H1 (cell line): ENCODE measurements around the gene CEP41. TPM values are rescaled to one million over a fixed set of nuclear protein-coding genes. Genes with fewer than 3 reads are reported as not detected.

ENCODE experiments used
- CTCF ChIA-PET: fragments of 300-600 bp; sonication (Branson Sonifier 250); formaldehyde crosslinking; loops from one replicate; lab custom pipeline; 2021; ENCODE audit not compliant: partially characterized antibody; lab: Charles Lee
- POLR2A ChIA-PET: fragments of 300-600 bp; sonication (Branson Sonifier 250); formaldehyde crosslinking; loops from one replicate; lab custom pipeline; 2021; ENCODE audit warnings: inconsistent platforms; ENCODE audit not compliant: partially characterized antibody; lab: Charles Lee
- DNase-seq, 2 experiments: peaks; one replicate each; pipeline versions ENCODE4 v3.0.0 to v3.0.0-alpha.2; 2010 to 2022; ENCODE audit warnings: low spot score in 2 of 2, low read depth in 1 of 2, mixed read lengths in 1 of 2
- FAIRE-seq: peaks from 2 replicates; lab custom pipeline; 2011; peaks lifted over from hg19 to GRCh38; lab: Jason Lieb, UNC
- H2AFZ ChIP-seq: 2 replicates; pipeline ENCODE4 v1.8.1; 2012; ENCODE audit warnings: low read length, inconsistent platforms
- H2AK5ac ChIP-seq: 2 replicates; pipeline ENCODE4 v1.6.1; 2013; ENCODE audit warnings: low read depth, low read length
- H2BK120ac ChIP-seq: replicated peaks from 2 replicates; pipeline ENCODE3; 2013; ENCODE audit warnings: low read depth, low read length, inconsistent platforms
- H2BK12ac ChIP-seq: 2 replicates; pipeline ENCODE4 v1.6.1; 2013; ENCODE audit warnings: low read depth, low read length
- H2BK15ac ChIP-seq: 2 replicates; pipeline ENCODE4 v1.6.1; 2013; ENCODE audit warnings: low read length
- H2BK20ac ChIP-seq: 2 replicates; pipeline ENCODE4 v1.6.1; 2013; ENCODE audit warnings: low read length
- H2BK5ac ChIP-seq: 2 replicates; pipeline ENCODE4 v1.6.1; 2013; ENCODE audit warnings: low read depth, low read length
- H3K14ac ChIP-seq: 2 replicates; pipeline ENCODE4 v1.6.1; 2013; ENCODE audit warnings: inconsistent platforms; ENCODE audit not compliant: insufficient read length
- H3K18ac ChIP-seq: 2 replicates; pipeline ENCODE4 v1.6.1; 2013; ENCODE audit warnings: low read length; ENCODE audit errors: extremely low read depth
- H3K23ac ChIP-seq: 2 replicates; pipeline ENCODE4 v1.6.1; 2013; ENCODE audit warnings: inconsistent platforms; ENCODE audit not compliant: insufficient read length
- H3K23me2 ChIP-seq: 2 replicates; pipeline ENCODE4 v1.6.1; 2013; ENCODE audit warnings: low read depth, low read length
- H3K27ac ChIP-seq: 2 replicates; pipeline ENCODE4 v1.6.1; 2011; ENCODE audit warnings: low read depth, low read length, inconsistent platforms
- H3K27me3 ChIP-seq, 4 experiments: replicated peaks in 1 of 4; 1 replicate in 1 of 4; 2 replicates in 3 of 4; pipeline versions ENCODE4 v1.6.1 to v1.8.1; 2011 to 2013; ENCODE audit warnings: low read length in 3 of 4, mild to moderate bottlenecking in 3 of 4, inconsistent platforms in 2 of 4, mixed read lengths in 2 of 4, moderate library complexity in 1 of 4; ENCODE audit not compliant: control insufficient read depth in 3 of 4, insufficient read depth in 3 of 4; ENCODE audit errors: extremely low read depth in 1 of 4
- H3K36me3 ChIP-seq, 4 experiments: 2 replicates each; pipeline versions ENCODE4 v1.6.1 to v1.8.1; 2011 to 2013; ENCODE audit warnings: mild to moderate bottlenecking in 4 of 4, low read length in 3 of 4, moderate library complexity in 2 of 4, control low read depth in 1 of 4, inconsistent platforms in 1 of 4; ENCODE audit not compliant: insufficient read depth in 4 of 4, control insufficient read depth in 2 of 4
- H3K4ac ChIP-seq: replicated peaks from 2 replicates; pipeline ENCODE3; 2013; ENCODE audit warnings: low read length, low read depth, mixed read lengths, inconsistent platforms; ENCODE audit not compliant: insufficient read length
- H3K4me1 ChIP-seq, 4 experiments: replicated peaks in 1 of 4; 1 replicate in 1 of 4; 2 replicates in 3 of 4; pipeline versions ENCODE4 v1.6.1 to v1.8.1; 2011 to 2013; ENCODE audit warnings: low read length in 3 of 4, inconsistent platforms in 2 of 4, mixed read lengths in 1 of 4; ENCODE audit not compliant: insufficient read depth in 4 of 4, control insufficient read depth in 3 of 4
- H3K4me2 ChIP-seq, 2 experiments: 2 replicates each; pipeline versions ENCODE4 v1.6.1 to v1.8.1; 2011 to 2013; ENCODE audit warnings: low read depth in 2 of 2, low read length in 2 of 2, control low read depth in 1 of 2, inconsistent platforms in 1 of 2, mild to moderate bottlenecking in 1 of 2; ENCODE audit not compliant: insufficient read depth in 1 of 2
- H3K4me3 ChIP-seq, 4 experiments: fragments of 200-600, 300-600 bp in 1 of 4; sonication (generic), shearing (Covaris generic), sonication (Bioruptor Twin) in 1 of 4; 2 replicates each; pipeline versions ENCODE4 v1.5.1 to v1.8.1; 2011 to 2016; ENCODE audit warnings: low read length in 4 of 4, low read depth in 3 of 4, control low read depth in 2 of 4, inconsistent platforms in 2 of 4, mild to moderate bottlenecking in 2 of 4, mixed read lengths in 1 of 4, moderate library complexity in 1 of 4; ENCODE audit not compliant: insufficient read depth in 2 of 4; ENCODE audit errors: extremely low read depth in 1 of 4
- H3K56ac ChIP-seq: replicated peaks from 2 replicates; pipeline ENCODE3; 2013; ENCODE audit warnings: low read depth, mild to moderate bottlenecking, mixed read lengths, low read length, inconsistent platforms; ENCODE audit not compliant: insufficient read length
- H3K79me1 ChIP-seq: 2 replicates; pipeline ENCODE4 v1.6.1; 2013; ENCODE audit warnings: low read depth, low read length, control low read depth
- H3K79me2 ChIP-seq, 2 experiments: 2 replicates each; pipeline versions ENCODE4 v1.6.1 to v1.8.1; 2012 to 2013; ENCODE audit warnings: low read length in 2 of 2, mild to moderate bottlenecking in 2 of 2, inconsistent platforms in 1 of 2; ENCODE audit not compliant: insufficient read depth in 2 of 2, control insufficient read depth in 1 of 2
- H3K9ac ChIP-seq, 4 experiments: replicated peaks in 1 of 4; 1 replicate in 1 of 4; 2 replicates in 3 of 4; pipeline versions ENCODE4 v1.6.1 to v1.8.1; 2011 to 2013; ENCODE audit warnings: low read depth in 3 of 4, low read length in 3 of 4, control low read depth in 2 of 4, mild to moderate bottlenecking in 2 of 4, moderate library complexity in 2 of 4, inconsistent platforms in 1 of 4; ENCODE audit errors: extremely low read depth in 1 of 4
- H3K9me3 ChIP-seq, 2 experiments: 2 replicates each; pipeline versions ENCODE4 v1.6.1 to v1.8.1; 2012 to 2013; ENCODE audit warnings: mild to moderate bottlenecking in 2 of 2, moderate library complexity in 2 of 2, control low read depth in 1 of 2, inconsistent platforms in 1 of 2, low read depth in 1 of 2, low read length in 1 of 2, mixed read lengths in 1 of 2; ENCODE audit not compliant: insufficient read depth in 2 of 2
- H4K20me1 ChIP-seq, 2 experiments: replicated peaks in 1 of 2; 2 replicates each; pipeline versions ENCODE3 to v1.8.1; 2011 to 2013; ENCODE audit warnings: inconsistent platforms in 2 of 2, low read length in 2 of 2, mild to moderate bottlenecking in 1 of 2; ENCODE audit not compliant: insufficient read depth in 2 of 2, control insufficient read depth in 1 of 2
- H4K5ac ChIP-seq: 2 replicates; pipeline ENCODE4 v1.6.1; 2013; ENCODE audit warnings: low read length, low read depth, mixed read lengths, inconsistent platforms; ENCODE audit not compliant: insufficient read length
- H4K8ac ChIP-seq: 2 replicates; pipeline ENCODE4 v1.8.0; 2013; ENCODE audit warnings: mild to moderate bottlenecking, moderate library complexity, low read length, inconsistent platforms; ENCODE audit not compliant: insufficient read depth; ENCODE audit errors: extremely low read depth
- H4K91ac ChIP-seq: replicated peaks from 2 replicates; pipeline ENCODE3; 2013; ENCODE audit warnings: low read length, mixed read lengths, inconsistent platforms; ENCODE audit not compliant: insufficient read length
- ASH2L ChIP-seq: fragments of 200-600, 300-600 bp; sonication (generic); IDR thresholded peaks from one replicate; pipeline ENCODE4 v1.7.1; 2017; ENCODE audit warnings: low read length
- BCL11A ChIP-seq, 2 experiments: IDR thresholded peaks; one replicate each; pipeline ENCODE4 v1.6.1; 2011; ENCODE audit warnings: low read depth in 2 of 2, low read length in 2 of 2, mild to moderate bottlenecking in 2 of 2
- CHD2 ChIP-seq: IDR thresholded peaks from 2 replicates; pipeline ENCODE4 v1.6.1; 2012; ENCODE audit warnings: low read length, improper control_type of control experiment
- CREB1 ChIP-seq: IDR thresholded peaks from 2 replicates; pipeline ENCODE4 v1.6.1; 2012; ENCODE audit warnings: inconsistent platforms
- EZH2 ChIP-seq: fragments of 200-600 bp; sonication (generic); IDR thresholded peaks from 2 replicates; pipeline ENCODE4 v1.7.1; 2012; ENCODE audit warnings: low read depth, mild to moderate bottlenecking, moderate library complexity, low read length, inconsistent platforms; ENCODE audit not compliant: severe bottlenecking
- FOSL1 ChIP-seq: IDR thresholded peaks from 2 replicates; pipeline ENCODE4 v1.6.1; 2011; ENCODE audit warnings: mild to moderate bottlenecking, low read depth, low read length, moderate library complexity; ENCODE audit not compliant: insufficient read depth
- GABPA ChIP-seq: IDR thresholded peaks from 2 replicates; pipeline ENCODE4 v1.6.1; 2011; ENCODE audit warnings: mild to moderate bottlenecking, low read length, moderate library complexity, borderline replicate concordance; ENCODE audit not compliant: insufficient read depth
- JUN ChIP-seq: IDR thresholded peaks from 2 replicates; pipeline ENCODE4 v1.6.1; 2011; ENCODE audit warnings: low read depth, mild to moderate bottlenecking, improper control_type of control experiment, low read length
- KDM1A ChIP-seq: fragments of 200-600, 300-600 bp; sonication (generic); IDR thresholded peaks from 2 replicates; pipeline ENCODE4 v1.7.1; 2016; ENCODE audit warnings: mild to moderate bottlenecking, low read length, borderline replicate concordance
- NRF1 ChIP-seq: IDR thresholded peaks from 2 replicates; pipeline ENCODE4 v1.6.1; 2011; ENCODE audit warnings: mild to moderate bottlenecking, low read depth, low read length, improper control_type of control experiment
- POU5F1 ChIP-seq: IDR thresholded peaks from 2 replicates; pipeline ENCODE4 v1.6.1; 2011; ENCODE audit warnings: low read depth, mild to moderate bottlenecking, low read length, moderate library complexity
- SAP30 ChIP-seq: fragments of 300-600 bp; sonication (generic); IDR thresholded peaks from 2 replicates; pipeline ENCODE4 v1.7.1; 2012; ENCODE audit warnings: low read length, moderate library complexity, mild to moderate bottlenecking, inconsistent platforms; ENCODE audit not compliant: insufficient read depth, insufficient replicate concordance
- SIN3A ChIP-seq, 2 experiments: IDR thresholded peaks in 1 of 2; conservative IDR thresholded peaks in 1 of 2; 2 replicates each; pipeline ENCODE4 v1.6.1; 2011 to 2012; ENCODE audit warnings: low read length in 2 of 2, improper control_type of control experiment in 1 of 2, low read depth in 1 of 2, mild to moderate bottlenecking in 1 of 2
- YY1 ChIP-seq: IDR thresholded peaks from 2 replicates; pipeline ENCODE4 v1.6.1; 2011; ENCODE audit warnings: low read depth, mild to moderate bottlenecking, low read length
- WGBS, 2 experiments: shearing (Covaris generic) in 1 of 2; methylation state at CpG; one replicate each; pipeline versions ENCODE4 v1.1.6 to v1.1.7; 2013 to 2015; ENCODE audit warnings: low lambda C conversion rate in 2 of 2, mixed read lengths in 2 of 2, inconsistent platforms in 1 of 2, low coverage in 1 of 2, missing lambda C conversion rate in 1 of 2; ENCODE audit not compliant: insufficient replicate concordance in 2 of 2, insufficient coverage in 1 of 2, insufficient read length in 1 of 2; ENCODE audit errors: extremely low coverage in 1 of 2, missing lambda C conversion rate in 1 of 2; 5-methylcytosine and 5-hydroxymethylcytosine counted together
- polyA plus RNA-seq, 7 experiments: library from polyadenylated mRNA; depleted of rRNA in 3 of 7; stranded (reverse) in 5 of 7; unstranded in 2 of 7; fragments of >200 nt in 5 of 7; fragments of 200-250 nt in 2 of 7; gene quantifications; 1 replicate in 5 of 7; 2 replicates in 1 of 7; 4 replicates in 1 of 7; pipeline versions ENCODE4 v1.2.1 to v1.2.3, GENCODE V29; 2011 to 2013; ENCODE audit warnings: missing spikeins in 2 of 7, mixed read lengths in 2 of 7
- total RNA-seq: library from RNA; stranded (reverse); fragmentation: NEBNext Ultra II Directional; extraction: Animal tissue kit (Norgen Biotek cat#: 25700); gene quantifications from 2 replicates; pipeline ENCODE4 v1.2.1, GENCODE V29; 2021

CEP41 gene
- total and polyA plus RNA-seq, 2 of the 8 experiments (the other 6 are each of a cell fraction or from before 2014, with no cell fraction given): 9.3 to 12.8 TPM

- Histone ChIP-seq H2BK20ac (no peak overlapping the region), H4K91ac (no peak overlapping the region), H3K23ac (no peak overlapping the region), H4K8ac (no peak overlapping the region), H3K9me3 (0 out of 4 replicates have a peak, but pooled peaks cover 0 to 6% of the 10 kb centered on the region in 2 experiments), H3K27ac (no peak overlapping the region), H4K5ac (no peak overlapping the region), H3K4me3 (no peak overlapping the region), H3K4me2 (no peak overlapping the region), H3K27me3 (no peaks in the 10 kb centered on the region; a peak in 1 of 7 replicates), H3K23me2 (no peaks in the 10 kb centered on the region), H3K4ac (no peak overlapping the region), H2AFZ (no peak overlapping the region), H2AK5ac (no peak overlapping the region), H2BK15ac (no peak overlapping the region), H2BK12ac (no peak overlapping the region), H3K56ac (no peak overlapping the region), H4K20me1 (no peaks in the 10 kb centered on the region), H3K79me1 (no peaks in the 10 kb centered on the region), H3K36me3 (no peaks in the 10 kb centered on the region), H2BK120ac (no peak overlapping the region), H3K9ac (no peak overlapping the region), H3K14ac (no peak overlapping the region), H3K79me2 (no peaks in the 10 kb centered on the region), H2BK5ac (no peak overlapping the region), H3K4me1 (peaks cover 0 to 6% (median 0%) of the 10 kb centered on the region in 4 experiments; a peak in 1 of 7 replicates), H3K18ac (no peak overlapping the region)
- POLR2A ChIA-PET: interaction anchor here (1.6 kb wide), 1 partner anchor 17 kb away, joined by 4 read pairs; no protein-coding TSS in a partner anchor
- FAIRE-seq: no peak
- DNase-seq: no peak
- CTCF ChIA-PET: interaction anchor here (0.7 to 11.6 kb wide), 2 partner anchors 17 to 401 kb away, joined by 3 to 59 read pairs; partner anchors contain the start of gene CPA1
- WGBS, 2 experiments: 91% methylated on average over 10 of the region's 10 CpGs; no CpG with 5 or more reads in 1 of the 2 experiments
- no peak for TF ChIP-seq SIN3A (conservative IDR thresholded peaks at IDR 0.05 in 1 of 2, IDR thresholded peaks at IDR 0.05 in 1 of 2; ENCODE audit: low read depth in 1 of 2, low read length in 2 of 2)
- TF ChIP-seq EZH2: no peak
- no peak for TF ChIP-seq GABPA
- no peak for TF ChIP-seq CREB1
- TF ChIP-seq YY1: no peak
- no peak for TF ChIP-seq BCL11A (IDR thresholded peaks at IDR 0.05; ENCODE audit: low read depth in 2 of 2, low read length in 2 of 2)
- no peak for TF ChIP-seq ASH2L
- TF ChIP-seq KDM1A: no peak
- no peak for TF ChIP-seq SAP30
- no peak for TF ChIP-seq CHD2
- no peak for TF ChIP-seq POU5F1
- TF ChIP-seq FOSL1: no peak
- TF ChIP-seq JUN: no peak
- TF ChIP-seq NRF1: no peak
Observed at GRCh38 chr7:130362251-130362816, 78.5 kb downstream of the CEP41 start.
